Stomach (tissue), 4 donors: ENCODE data around the gene POGLUT2.

Experiments used
- CTCF ChIP-seq, 7 experiments: fragments of 450-650 bp in 4 of 7; fragments of 200-600 bp in 3 of 7; sonication (generic) in 3 of 7; IDR thresholded peaks; one replicate each; pipeline ENCODE4 v1.5.1; 2016 to 2019; ENCODE audit warnings: antibody characterized with exemption in 7 of 7, control low read depth in 2 of 7, mild to moderate bottlenecking in 1 of 7
- EP300 ChIP-seq: sonication (generic); formaldehyde crosslinking; IDR thresholded peaks from one replicate; pipeline ENCODE4 v1.6.1; 2017; ENCODE audit warnings: antibody characterized with exemption
- POLR2A ChIP-seq, 4 donors: fragments of 450-650 bp; IDR thresholded peaks; one replicate each; pipeline ENCODE4 v1.6.1; 2016; ENCODE audit warnings: antibody characterized with exemption in 4 of 4, control low read depth in 2 of 4, mild to moderate bottlenecking in 1 of 4, moderate library complexity in 1 of 4
- POLR2AphosphoS5 ChIP-seq, 3 donors: sonication (generic); formaldehyde crosslinking; IDR thresholded peaks; one replicate each; pipeline ENCODE4 v1.6.1; 2016; ENCODE audit warnings: antibody characterized with exemption in 3 of 3

- TF ChIP-seq EP300 = no peak
- TF ChIP-seq CTCF (IDR thresholded peaks at IDR 0.05) = no peak
- TF ChIP-seq POLR2A (IDR thresholded peaks at IDR 0.05) = no peak
- no peak for TF ChIP-seq POLR2AphosphoS5 (IDR thresholded peaks at IDR 0.05)
Measured at GRCh38 chr13:102742101-102742500, 56.7 kb downstream of the POGLUT2 start.
